Measurements from ENCODE around the gene TEK.
A peak's percentile ranks its signal among the peaks of the same experiment; 100 is the strongest.

The TEK gene

DNA sequence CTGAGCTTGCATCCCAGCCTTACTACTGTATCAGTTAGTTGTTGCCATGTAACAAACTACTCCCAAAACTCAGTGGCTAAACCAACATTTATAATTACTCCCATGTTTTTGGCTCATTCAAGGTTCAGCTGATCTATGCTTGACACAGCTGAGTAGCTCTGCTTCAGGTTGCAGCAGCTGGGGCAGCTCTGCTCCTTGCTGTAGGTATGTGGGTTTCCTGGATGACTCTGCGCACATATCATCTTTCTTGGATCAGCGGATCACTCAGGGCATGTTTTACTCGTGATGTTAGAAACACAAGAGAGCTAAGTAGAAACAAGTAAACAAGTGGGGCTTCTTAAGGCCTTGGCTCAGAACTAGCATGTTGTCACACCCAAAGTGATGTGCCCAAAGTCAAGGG is 15.1 kb downstream of the TEK start:
- no peaks in the 10 kb centered on the region for H3K36me3 ChIP-seq (ENCODE audit: control insufficient read depth in 2 of 2, insufficient read depth in 2 of 2, low read length in 2 of 2)
- H3K27ac ChIP-seq (ENCODE audit: low read length), result peak overlapping the region; percentile 62
- H3K4me1 ChIP-seq (ENCODE audit: control insufficient read depth, insufficient read depth, low read length), result peaks cover 18% of the 10 kb centered on the region
- no peak overlapping the region for H3K4me3 ChIP-seq (ENCODE audit: low read length in 2 of 2)
- H3K9ac ChIP-seq (ENCODE audit: low read length in 2 of 2), result no peak overlapping the region
- no peaks in the 10 kb centered on the region for H3K27me3 ChIP-seq (ENCODE audit: control insufficient read depth in 1 of 2, insufficient read depth in 2 of 2, low read length in 2 of 2)
- H3K9me3 ChIP-seq (ENCODE audit: control insufficient read depth in 2 of 2, low read length in 2 of 2), result no peaks in the 10 kb centered on the region

DNA sequence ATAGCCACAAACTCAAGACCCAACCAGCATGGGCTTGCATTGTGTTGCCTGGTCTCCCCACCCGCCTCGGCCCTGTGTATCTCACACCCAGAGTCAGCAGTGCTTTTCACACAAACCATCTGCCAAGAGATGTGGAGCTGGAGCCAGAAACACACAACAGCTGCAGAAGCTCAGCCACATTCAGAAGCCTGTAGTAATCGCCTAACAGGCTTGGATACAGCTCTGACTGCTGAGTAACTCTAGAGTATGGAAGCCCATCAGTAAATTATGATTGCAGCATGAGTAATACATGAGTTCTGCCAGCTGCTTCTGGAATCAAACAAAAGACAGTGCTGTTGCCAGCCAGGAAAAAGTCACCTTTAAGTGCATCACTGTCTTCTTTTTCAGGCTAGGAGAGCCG is 16.0 kb downstream of the TEK start:
- no peaks in the 10 kb centered on the region for H3K36me3 ChIP-seq (ENCODE audit: control insufficient read depth in 2 of 2, insufficient read depth in 2 of 2, low read length in 2 of 2)
- H3K4me3 ChIP-seq (ENCODE audit: low read length in 2 of 2), result peak overlapping the region in 1 of 2 donors; percentile 22
- H3K27ac ChIP-seq (ENCODE audit: low read length), result peak overlapping the region; percentile 62
- no peak overlapping the region for H3K9ac ChIP-seq (ENCODE audit: low read length in 2 of 2)
- no peaks in the 10 kb centered on the region for H3K27me3 ChIP-seq (ENCODE audit: control insufficient read depth in 1 of 2, insufficient read depth in 2 of 2, low read length in 2 of 2)
- peaks cover 15% of the 10 kb centered on the region for H3K4me1 ChIP-seq (ENCODE audit: control insufficient read depth, insufficient read depth, low read length)
- H3K9me3 ChIP-seq (ENCODE audit: control insufficient read depth in 2 of 2, low read length in 2 of 2), result no peaks in the 10 kb centered on the region

DNA sequence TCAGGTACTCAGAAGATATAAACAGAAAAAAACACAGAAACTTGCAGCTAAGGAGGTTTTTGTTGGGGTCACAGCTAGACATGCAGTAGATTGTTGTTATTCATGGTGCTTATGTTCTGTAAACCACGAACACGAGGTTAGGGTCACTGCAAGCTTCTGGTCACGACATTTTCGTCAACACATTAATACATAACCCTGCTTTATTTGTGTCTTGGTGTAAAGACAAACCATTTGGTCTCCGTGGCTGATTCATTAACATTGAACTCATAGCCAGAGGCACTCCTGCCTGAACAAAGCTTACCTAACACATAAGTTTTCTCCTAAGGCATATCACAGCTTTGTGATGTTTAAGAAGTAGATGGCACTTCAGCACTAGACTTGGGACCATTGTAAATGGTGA is 16.9 kb downstream of the TEK start:
- H3K9me3 ChIP-seq (ENCODE audit: control insufficient read depth in 2 of 2, low read length in 2 of 2), result no peaks in the 10 kb centered on the region
- H3K36me3 ChIP-seq (ENCODE audit: control insufficient read depth in 2 of 2, insufficient read depth in 2 of 2, low read length in 2 of 2), result no peaks in the 10 kb centered on the region
- H3K27me3 ChIP-seq (ENCODE audit: control insufficient read depth in 1 of 2, insufficient read depth in 2 of 2, low read length in 2 of 2), result no peaks in the 10 kb centered on the region
- H3K4me3 ChIP-seq (ENCODE audit: low read length in 2 of 2), result no peak overlapping the region
- peaks cover 15% of the 10 kb centered on the region for H3K4me1 ChIP-seq (ENCODE audit: control insufficient read depth, insufficient read depth, low read length)
- H3K27ac ChIP-seq (ENCODE audit: low read length), result peak overlapping the region; percentile 62
- H3K9ac ChIP-seq (ENCODE audit: low read length in 2 of 2), result peak overlapping the region in 1 of 2 donors; percentile 10

DNA sequence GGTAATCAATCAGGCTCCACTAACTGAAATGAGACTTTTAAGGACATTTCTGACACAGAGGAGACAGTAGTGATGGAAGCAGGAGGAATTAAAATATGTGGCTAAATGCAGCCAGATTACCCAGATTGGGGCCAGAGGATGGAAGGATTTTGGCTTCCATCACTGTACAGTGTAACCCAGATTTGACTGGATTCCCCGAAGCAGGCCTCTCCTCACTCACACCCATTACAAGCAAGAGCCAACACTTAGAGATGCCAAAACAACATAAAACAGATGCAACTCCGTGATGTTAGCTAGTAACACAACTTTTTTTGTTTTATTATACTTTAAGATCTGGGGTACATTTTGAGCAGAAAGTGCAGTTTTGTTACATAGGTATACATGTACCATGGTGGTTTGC is 17.6 kb downstream of the TEK start:
- Histone ChIP-seq H3K36me3 (ENCODE audit: control insufficient read depth in 2 of 2, insufficient read depth in 2 of 2, low read length in 2 of 2) (no peaks in the 10 kb centered on the region), H3K27ac (ENCODE audit: low read length) (no peak overlapping the region), H3K27me3 (ENCODE audit: control insufficient read depth in 1 of 2, insufficient read depth in 2 of 2, low read length in 2 of 2) (no peaks in the 10 kb centered on the region), H3K4me1 (ENCODE audit: control insufficient read depth, insufficient read depth, low read length) (peaks cover 15% of the 10 kb centered on the region), H3K9ac (ENCODE audit: low read length in 2 of 2) (peak overlapping the region in 1 of 2 donors; percentile 10), H3K9me3 (ENCODE audit: control insufficient read depth in 2 of 2, low read length in 2 of 2) (no peaks in the 10 kb centered on the region), H3K4me3 (ENCODE audit: low read length in 2 of 2) (no peak overlapping the region)

DNA sequence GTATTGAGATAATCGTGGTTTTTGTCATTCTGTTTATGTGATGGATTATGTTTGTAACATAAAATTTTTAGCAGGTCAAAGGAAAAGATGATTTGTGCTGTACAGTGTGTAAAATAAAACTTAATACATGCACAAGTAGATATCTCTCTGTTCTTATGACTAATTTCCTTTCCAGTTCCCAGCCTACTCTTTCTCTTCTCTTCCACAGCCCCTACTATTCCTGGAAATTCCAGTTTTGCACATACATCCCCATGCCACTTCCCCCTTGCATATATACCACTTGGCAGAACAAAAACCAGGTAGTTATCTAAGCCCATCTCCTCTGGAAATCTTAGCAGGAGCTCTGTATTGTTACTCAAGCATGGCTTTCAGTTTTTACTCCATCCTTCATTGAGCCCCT is 20.2 kb downstream of the TEK start:
- Histone ChIP-seq H3K9me3 (ENCODE audit: control insufficient read depth in 2 of 2, low read length in 2 of 2) (no peaks in the 10 kb centered on the region), H3K4me3 (ENCODE audit: low read length in 2 of 2) (no peak overlapping the region), H3K27ac (ENCODE audit: low read length) (no peak overlapping the region), H3K36me3 (ENCODE audit: control insufficient read depth in 2 of 2, insufficient read depth in 2 of 2, low read length in 2 of 2) (no peaks in the 10 kb centered on the region), H3K4me1 (ENCODE audit: control insufficient read depth, insufficient read depth, low read length) (peaks cover 15% of the 10 kb centered on the region), H3K27me3 (ENCODE audit: control insufficient read depth in 1 of 2, insufficient read depth in 2 of 2, low read length in 2 of 2) (no peaks in the 10 kb centered on the region), H3K9ac (ENCODE audit: low read length in 2 of 2) (no peak overlapping the region)

DNA sequence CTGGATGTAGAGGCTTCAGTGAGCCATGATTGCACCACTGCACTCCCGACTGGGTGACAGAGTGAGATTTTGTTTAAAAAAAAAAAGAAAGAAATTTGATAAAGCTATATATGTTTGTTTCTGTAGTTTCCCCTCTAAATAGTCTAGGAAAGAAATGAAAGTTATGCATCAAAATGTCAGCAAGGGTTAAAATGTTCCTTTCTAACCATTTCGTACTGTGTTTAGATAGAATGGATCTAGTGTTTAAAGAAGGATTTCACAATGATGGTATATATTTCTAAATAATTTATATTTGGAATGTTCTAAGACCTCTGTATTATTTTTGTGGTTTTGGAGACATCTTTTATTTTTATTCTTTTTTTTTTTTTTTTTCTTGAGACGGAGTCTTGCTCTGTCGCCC is 22.7 kb downstream of the TEK start:
- no peak overlapping the region for H3K27ac ChIP-seq (ENCODE audit: low read length)
- H3K9ac ChIP-seq (ENCODE audit: low read length in 2 of 2), result no peak overlapping the region
- H3K9me3 ChIP-seq (ENCODE audit: control insufficient read depth in 2 of 2, low read length in 2 of 2), result no peaks in the 10 kb centered on the region
- H3K4me3 ChIP-seq (ENCODE audit: low read length in 2 of 2), result no peak overlapping the region
- H3K36me3 ChIP-seq (ENCODE audit: control insufficient read depth in 2 of 2, insufficient read depth in 2 of 2, low read length in 2 of 2), result no peaks in the 10 kb centered on the region
- no peaks in the 10 kb centered on the region for H3K4me1 ChIP-seq (ENCODE audit: control insufficient read depth, insufficient read depth, low read length)
- H3K27me3 ChIP-seq (ENCODE audit: control insufficient read depth in 1 of 2, insufficient read depth in 2 of 2, low read length in 2 of 2), result no peaks in the 10 kb centered on the region

DNA sequence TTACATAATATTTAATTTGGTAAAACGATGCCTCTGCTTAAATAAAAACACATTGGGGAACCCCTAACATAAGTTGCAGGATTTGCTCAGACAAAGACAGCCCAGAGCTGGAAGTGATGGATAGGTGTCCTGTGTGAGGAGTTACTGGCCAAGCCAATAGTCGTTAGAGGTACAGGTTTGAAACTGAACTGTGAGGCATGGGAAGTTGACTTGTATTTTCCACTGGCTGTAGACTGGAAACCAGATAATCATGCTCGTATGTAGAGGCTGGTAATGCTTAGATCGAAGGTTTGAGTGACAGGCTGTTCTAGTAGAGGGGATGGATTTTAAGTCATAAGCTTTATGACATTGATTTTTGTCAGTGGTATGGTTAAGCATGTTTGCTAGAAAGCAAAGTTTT is 24.8 kb downstream of the TEK start:
- Histone ChIP-seq H3K4me3 (ENCODE audit: low read length in 2 of 2) (no peak overlapping the region), H3K9me3 (ENCODE audit: control insufficient read depth in 2 of 2, low read length in 2 of 2) (no peaks in the 10 kb centered on the region), H3K27me3 (ENCODE audit: control insufficient read depth in 1 of 2, insufficient read depth in 2 of 2, low read length in 2 of 2) (no peaks in the 10 kb centered on the region), H3K36me3 (ENCODE audit: control insufficient read depth in 2 of 2, insufficient read depth in 2 of 2, low read length in 2 of 2) (no peaks in the 10 kb centered on the region), H3K9ac (ENCODE audit: low read length in 2 of 2) (no peak overlapping the region), H3K4me1 (ENCODE audit: control insufficient read depth, insufficient read depth, low read length) (no peaks in the 10 kb centered on the region), H3K27ac (ENCODE audit: low read length) (no peak overlapping the region)

GRCh38 chr9:27142299-27142930 is 33.4 kb downstream of the TEK start:
- Histone ChIP-seq H3K9ac (ENCODE audit: low read length in 2 of 2) (no peak overlapping the region), H3K9me3 (ENCODE audit: control insufficient read depth in 2 of 2, low read length in 2 of 2) (no peaks in the 10 kb centered on the region), H3K36me3 (ENCODE audit: control insufficient read depth in 2 of 2, insufficient read depth in 2 of 2, low read length in 2 of 2) (no peaks in the 10 kb centered on the region), H3K4me3 (ENCODE audit: low read length in 2 of 2) (no peak overlapping the region), H3K4me1 (ENCODE audit: control insufficient read depth, insufficient read depth, low read length) (no peaks in the 10 kb centered on the region), H3K27me3 (ENCODE audit: control insufficient read depth in 1 of 2, insufficient read depth in 2 of 2, low read length in 2 of 2) (no peaks in the 10 kb centered on the region), H3K27ac (ENCODE audit: low read length) (no peak overlapping the region)

GRCh38 chr9:27145143-27145542 is 36.1 kb downstream of the TEK start:
- H3K27me3 ChIP-seq (ENCODE audit: control insufficient read depth in 1 of 2, insufficient read depth in 2 of 2, low read length in 2 of 2), result no peaks in the 10 kb centered on the region
- no peaks in the 10 kb centered on the region for H3K36me3 ChIP-seq (ENCODE audit: control insufficient read depth in 2 of 2, insufficient read depth in 2 of 2, low read length in 2 of 2)
- no peak overlapping the region for H3K9ac ChIP-seq (ENCODE audit: low read length in 2 of 2)
- no peaks in the 10 kb centered on the region for H3K9me3 ChIP-seq (ENCODE audit: control insufficient read depth in 2 of 2, low read length in 2 of 2)
- no peak overlapping the region for H3K4me3 ChIP-seq (ENCODE audit: low read length in 2 of 2)
- no peak overlapping the region for H3K27ac ChIP-seq (ENCODE audit: low read length)
- H3K4me1 ChIP-seq (ENCODE audit: control insufficient read depth, insufficient read depth, low read length), result peaks cover 2% of the 10 kb centered on the region

GRCh38 chr9:27149651-27150050 is 40.6 kb downstream of the TEK start:
- Histone ChIP-seq H3K9me3 (ENCODE audit: control insufficient read depth in 2 of 2, low read length in 2 of 2) (no peaks in the 10 kb centered on the region), H3K9ac (ENCODE audit: low read length in 2 of 2) (no peak overlapping the region), H3K27me3 (ENCODE audit: control insufficient read depth in 1 of 2, insufficient read depth in 2 of 2, low read length in 2 of 2) (no peaks in the 10 kb centered on the region), H3K4me3 (ENCODE audit: low read length in 2 of 2) (no peak overlapping the region), H3K4me1 (ENCODE audit: control insufficient read depth, insufficient read depth, low read length) (peaks cover 9% of the 10 kb centered on the region), H3K27ac (ENCODE audit: low read length) (no peak overlapping the region), H3K36me3 (ENCODE audit: control insufficient read depth in 2 of 2, insufficient read depth in 2 of 2, low read length in 2 of 2) (no peaks in the 10 kb centered on the region)

DNA sequence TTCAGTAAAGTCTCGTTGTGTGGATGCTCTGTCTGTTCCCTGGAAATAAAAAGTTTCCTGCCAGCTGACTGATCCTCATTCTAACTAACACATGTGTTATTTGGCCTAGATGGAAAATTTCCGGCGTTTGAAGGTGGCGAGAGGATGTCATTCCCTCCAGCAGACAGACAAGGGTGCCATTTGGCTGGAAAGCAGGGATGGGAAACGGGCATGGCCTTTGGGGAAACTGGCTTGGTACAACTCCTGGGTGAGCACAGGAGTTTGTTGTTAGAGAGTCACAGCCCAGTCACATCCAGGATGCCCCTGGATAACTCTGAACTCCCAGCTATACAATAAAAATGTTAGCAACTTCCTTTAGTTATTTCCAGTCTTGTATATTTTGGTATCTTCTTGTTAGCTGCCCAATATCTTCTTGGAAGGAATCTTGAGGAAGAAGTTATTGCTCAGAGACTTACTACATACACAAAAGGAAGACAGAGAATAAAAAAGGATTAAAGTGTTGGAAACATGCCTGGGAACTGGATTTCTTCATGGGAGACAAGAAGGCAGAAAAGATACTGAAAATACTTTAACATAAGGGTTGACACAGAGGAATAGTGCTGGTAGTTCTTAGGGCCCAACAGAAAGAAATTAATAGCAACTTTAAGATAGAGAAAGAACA is 41.9 kb downstream of the TEK start:
- Histone ChIP-seq H3K9me3 (ENCODE audit: control insufficient read depth in 2 of 2, low read length in 2 of 2) (no peaks in the 10 kb centered on the region), H3K4me3 (ENCODE audit: low read length in 2 of 2) (no peak overlapping the region), H3K27me3 (ENCODE audit: control insufficient read depth in 1 of 2, insufficient read depth in 2 of 2, low read length in 2 of 2) (no peaks in the 10 kb centered on the region), H3K9ac (ENCODE audit: low read length in 2 of 2) (no peak overlapping the region), H3K36me3 (ENCODE audit: control insufficient read depth in 2 of 2, insufficient read depth in 2 of 2, low read length in 2 of 2) (no peaks in the 10 kb centered on the region), H3K4me1 (ENCODE audit: control insufficient read depth, insufficient read depth, low read length) (peaks cover 13% of the 10 kb centered on the region), H3K27ac (ENCODE audit: low read length) (peak overlapping the region; percentile 19)
